ENCODE results near the gene ZSWIM7. TPM values are rescaled to one million over a fixed set of nuclear protein-coding genes. Genes with fewer than 3 reads are reported as not detected.
A peak's percentile ranks its signal among the peaks of the same experiment; 100 is the strongest.

ZSWIM7 gene
- total RNA-seq, 1 experiment from 2014 or later: 41.3 TPM

DNA sequence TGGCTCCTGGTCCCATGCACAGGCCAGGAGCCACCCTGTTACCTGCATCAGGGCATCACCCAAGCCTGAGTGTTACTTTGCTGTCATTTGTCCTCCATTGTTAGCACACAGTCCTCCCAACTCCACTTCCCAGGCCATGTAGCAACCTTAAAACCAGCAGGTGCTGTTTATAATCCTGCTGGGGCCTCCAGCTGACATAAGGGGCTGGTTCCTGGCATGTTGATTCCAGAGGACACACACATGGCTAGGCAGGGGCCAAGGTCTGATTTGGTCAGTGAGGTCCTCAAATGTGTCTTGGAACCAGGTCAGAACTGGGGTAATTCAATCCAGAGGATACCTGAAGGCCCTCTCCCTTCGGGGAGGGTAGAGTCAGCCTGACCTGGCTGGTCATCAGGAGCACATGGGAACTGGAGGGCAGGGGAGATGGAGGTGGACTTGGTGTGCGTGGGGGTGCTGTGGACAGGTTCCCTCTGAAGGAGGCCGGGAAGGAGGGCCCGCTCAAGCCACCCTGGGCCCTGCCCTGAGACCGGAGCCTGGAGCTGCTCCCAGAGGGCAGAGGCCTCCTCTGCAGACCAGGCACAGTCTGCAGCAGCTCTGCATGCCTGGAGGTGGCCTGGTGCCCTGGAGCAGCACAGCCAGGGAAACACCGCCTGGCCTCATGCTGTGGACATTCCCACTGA is 48.0 kb downstream of the ZSWIM7 start:
- H3K36me3 Mint-ChIP-seq: peaks cover 6% of the 10 kb centered on the region; the same call in 1 of the 2 replicates
- no peak overlapping the region for H3K4me3 Mint-ChIP-seq
- ChIA-PET CTCF (no interaction called here), POLR2A (no interaction called here)
- TF ChIP-seq TCF7 (CRISPR knock-in tag; IDR thresholded peaks at IDR 0.05; ENCODE audit: low read depth) (no peak), ATF1 (CRISPR knock-in tag; IDR thresholded peaks at IDR 0.05) (no peak), KAT7 (CRISPR knock-in tag; IDR thresholded peaks at IDR 0.05; ENCODE audit: borderline replicate concordance) (no peak)
- TF ChIP-seq, protein P1, sequence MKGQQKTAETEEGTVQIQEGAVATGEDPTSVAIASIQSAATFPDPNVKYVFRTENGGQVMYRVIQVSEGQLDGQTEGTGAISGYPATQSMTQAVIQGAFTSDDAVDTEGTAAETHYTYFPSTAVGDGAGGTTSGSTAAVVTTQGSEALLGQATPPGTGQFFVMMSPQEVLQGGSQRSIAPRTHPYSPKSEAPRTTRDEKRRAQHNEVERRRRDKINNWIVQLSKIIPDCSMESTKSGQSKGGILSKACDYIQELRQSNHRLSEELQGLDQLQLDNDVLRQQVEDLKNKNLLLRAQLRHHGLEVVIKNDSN (CRISPR knock-in tag; IDR thresholded peaks at IDR 0.05): no peak
- TF ChIP-seq, protein P2, sequence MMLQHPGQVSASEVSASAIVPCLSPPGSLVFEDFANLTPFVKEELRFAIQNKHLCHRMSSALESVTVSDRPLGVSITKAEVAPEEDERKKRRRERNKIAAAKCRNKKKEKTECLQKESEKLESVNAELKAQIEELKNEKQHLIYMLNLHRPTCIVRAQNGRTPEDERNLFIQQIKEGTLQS (CRISPR knock-in tag; conservative IDR thresholded peaks at IDR 0.05): no peak
- no peak overlapping the region for H3K27ac Mint-ChIP-seq
- H3K4me1 Mint-ChIP-seq: peaks cover 24% of the 10 kb centered on the region
- peaks cover 11% of the 10 kb centered on the region for H3K27me3 Mint-ChIP-seq (ENCODE audit: low read depth)
- H3K9me3 Mint-ChIP-seq: peaks cover 3% of the 10 kb centered on the region; the same call in 1 of the 2 replicates
- ATAC-seq (peak; percentile 16; the same call in 1 of the 2 replicates), DNase-seq (ENCODE audit: low spot score) (no peak)

DNA sequence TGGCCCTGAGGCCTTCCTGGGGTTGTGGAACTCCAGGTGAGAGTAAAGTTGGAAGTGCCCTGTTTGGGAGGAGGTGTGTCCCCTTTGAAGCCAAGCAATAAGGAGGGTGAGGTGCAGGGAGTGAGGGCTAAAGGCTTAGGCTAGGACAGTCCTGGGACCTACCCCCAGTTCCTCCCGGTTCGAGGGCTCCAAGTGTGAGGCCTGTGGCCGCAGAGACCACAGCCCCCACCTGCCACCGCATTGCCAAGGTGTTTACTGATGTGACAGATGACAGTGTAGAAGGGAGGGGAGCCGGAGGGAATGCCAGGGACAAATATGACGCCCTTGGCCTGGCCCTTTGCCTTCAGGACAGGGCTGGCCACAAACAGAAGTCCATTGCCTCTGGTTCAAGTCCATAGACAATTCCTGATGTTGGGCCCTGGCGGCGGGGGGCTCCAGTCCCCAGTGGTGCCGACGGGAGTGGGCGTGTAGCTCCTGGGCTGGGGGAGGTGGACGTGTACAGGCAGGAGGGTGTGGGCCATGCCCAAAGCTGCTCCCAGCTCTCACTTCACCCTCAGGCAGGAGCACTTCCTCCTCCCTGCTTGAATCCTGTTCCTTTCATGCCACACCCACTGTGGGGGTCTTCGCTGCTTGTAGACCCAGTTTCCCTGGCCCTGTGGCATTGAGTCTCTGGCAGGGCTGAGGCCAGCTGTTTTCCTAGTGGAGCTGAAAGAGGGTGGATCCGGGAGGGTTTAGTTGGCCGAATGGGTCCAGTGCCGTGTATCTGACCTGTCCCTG is 51.3 kb downstream of the ZSWIM7 start:
- H3K4me3 Mint-ChIP-seq: no peak overlapping the region
- H3K36me3 Mint-ChIP-seq: peaks cover 9% of the 10 kb centered on the region; the same call in 1 of the 2 replicates
- ChIA-PET CTCF (interaction anchor here (0.6 to 1.5 kb wide), 2 partner anchors 17 to 119 kb away, joined by 3 to 5 read pairs; no protein-coding TSS in a partner anchor), POLR2A (interaction anchor here (1.6 kb wide), 1 partner anchor 18 kb away, joined by 4 read pairs; no protein-coding TSS in a partner anchor)
- DNase-seq (ENCODE audit: low spot score) (no peak), ATAC-seq (no peak)
- no peak overlapping the region for H3K27ac Mint-ChIP-seq
- peaks cover 35% of the 10 kb centered on the region for H3K27me3 Mint-ChIP-seq (ENCODE audit: low read depth)
- no peaks in the 10 kb centered on the region for H3K9me3 Mint-ChIP-seq
- TF ChIP-seq, protein P2 (CRISPR knock-in tag; conservative IDR thresholded peaks at IDR 0.05): no peak
- TF ChIP-seq, protein P3, sequence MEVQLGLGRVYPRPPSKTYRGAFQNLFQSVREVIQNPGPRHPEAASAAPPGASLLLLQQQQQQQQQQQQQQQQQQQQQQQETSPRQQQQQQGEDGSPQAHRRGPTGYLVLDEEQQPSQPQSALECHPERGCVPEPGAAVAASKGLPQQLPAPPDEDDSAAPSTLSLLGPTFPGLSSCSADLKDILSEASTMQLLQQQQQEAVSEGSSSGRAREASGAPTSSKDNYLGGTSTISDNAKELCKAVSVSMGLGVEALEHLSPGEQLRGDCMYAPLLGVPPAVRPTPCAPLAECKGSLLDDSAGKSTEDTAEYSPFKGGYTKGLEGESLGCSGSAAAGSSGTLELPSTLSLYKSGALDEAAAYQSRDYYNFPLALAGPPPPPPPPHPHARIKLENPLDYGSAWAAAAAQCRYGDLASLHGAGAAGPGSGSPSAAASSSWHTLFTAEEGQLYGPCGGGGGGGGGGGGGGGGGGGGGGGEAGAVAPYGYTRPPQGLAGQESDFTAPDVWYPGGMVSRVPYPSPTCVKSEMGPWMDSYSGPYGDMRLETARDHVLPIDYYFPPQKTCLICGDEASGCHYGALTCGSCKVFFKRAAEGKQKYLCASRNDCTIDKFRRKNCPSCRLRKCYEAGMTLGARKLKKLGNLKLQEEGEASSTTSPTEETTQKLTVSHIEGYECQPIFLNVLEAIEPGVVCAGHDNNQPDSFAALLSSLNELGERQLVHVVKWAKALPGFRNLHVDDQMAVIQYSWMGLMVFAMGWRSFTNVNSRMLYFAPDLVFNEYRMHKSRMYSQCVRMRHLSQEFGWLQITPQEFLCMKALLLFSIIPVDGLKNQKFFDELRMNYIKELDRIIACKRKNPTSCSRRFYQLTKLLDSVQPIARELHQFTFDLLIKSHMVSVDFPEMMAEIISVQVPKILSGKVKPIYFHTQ (CRISPR knock-in tag; IDR thresholded peaks at IDR 0.05): no peak
- no peak for TF ChIP-seq ZBTB21 (CRISPR knock-in tag; IDR thresholded peaks at IDR 0.05; ENCODE audit: borderline replicate concordance)
- TF ChIP-seq SMAD4 (CRISPR knock-in tag; IDR thresholded peaks at IDR 0.05): no peak
- no peak for TF ChIP-seq HMGA2 (CRISPR knock-in tag; IDR thresholded peaks at IDR 0.05)
- no peak for TF ChIP-seq IRF2 (CRISPR knock-in tag; IDR thresholded peaks at IDR 0.05; ENCODE audit: borderline replicate concordance, low read depth)
- no peak for TF ChIP-seq CREB1 (CRISPR knock-in tag; IDR thresholded peaks at IDR 0.05)
- no peak for TF ChIP-seq ESRRA (CRISPR knock-in tag; IDR thresholded peaks at IDR 0.05; ENCODE audit: borderline replicate concordance)
- H3K4me1 Mint-ChIP-seq: peaks cover 27% of the 10 kb centered on the region

DNA sequence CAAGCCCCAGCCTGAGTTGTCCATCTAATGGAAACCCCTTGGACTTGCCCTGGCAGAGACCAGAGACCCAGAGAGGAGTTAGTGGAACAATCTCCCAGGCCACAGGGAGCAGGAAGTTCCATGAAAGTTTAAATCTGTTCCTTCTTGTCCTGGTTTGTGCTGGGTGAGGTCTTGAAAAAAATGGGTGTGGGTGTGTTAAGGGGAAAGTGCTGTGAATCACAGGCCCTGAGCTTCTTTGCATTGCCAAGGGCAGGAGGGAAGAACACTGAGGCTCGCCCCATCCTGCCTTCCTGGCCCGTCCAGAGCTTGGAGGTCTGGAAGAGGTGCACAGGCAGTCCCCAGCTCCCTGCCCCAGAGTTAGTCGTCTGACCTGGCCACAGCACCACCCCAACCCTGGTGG is 52.2 kb downstream of the ZSWIM7 start:
- Mint-ChIP-seq H3K27me3 (ENCODE audit: low read depth) (peaks cover 44% of the 10 kb centered on the region), H3K36me3 (peaks cover 9% of the 10 kb centered on the region; the same call in 1 of the 2 replicates), H3K9me3 (no peaks in the 10 kb centered on the region), H3K4me1 (peaks cover 31% of the 10 kb centered on the region), H3K27ac (no peak overlapping the region), H3K4me3 (no peak overlapping the region)
- POLR2A ChIA-PET: no interaction called here
- ATAC-seq (no peak), DNase-seq (ENCODE audit: low spot score) (no peak)
- CTCF ChIA-PET: interaction anchor here (1.5 kb wide), 1 partner anchor 118 kb away, joined by 5 read pairs; no protein-coding TSS in a partner anchor
- TF ChIP-seq, protein P4, sequence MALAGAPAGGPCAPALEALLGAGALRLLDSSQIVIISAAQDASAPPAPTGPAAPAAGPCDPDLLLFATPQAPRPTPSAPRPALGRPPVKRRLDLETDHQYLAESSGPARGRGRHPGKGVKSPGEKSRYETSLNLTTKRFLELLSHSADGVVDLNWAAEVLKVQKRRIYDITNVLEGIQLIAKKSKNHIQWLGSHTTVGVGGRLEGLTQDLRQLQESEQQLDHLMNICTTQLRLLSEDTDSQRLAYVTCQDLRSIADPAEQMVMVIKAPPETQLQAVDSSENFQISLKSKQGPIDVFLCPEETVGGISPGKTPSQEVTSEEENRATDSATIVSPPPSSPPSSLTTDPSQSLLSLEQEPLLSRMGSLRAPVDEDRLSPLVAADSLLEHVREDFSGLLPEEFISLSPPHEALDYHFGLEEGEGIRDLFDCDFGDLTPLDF (CRISPR knock-in tag; IDR thresholded peaks at IDR 0.05): no peak
- TF ChIP-seq SMAD3 (CRISPR knock-in tag; IDR thresholded peaks at IDR 0.05; ENCODE audit: borderline replicate concordance): no peak
- TF ChIP-seq, protein P5, sequence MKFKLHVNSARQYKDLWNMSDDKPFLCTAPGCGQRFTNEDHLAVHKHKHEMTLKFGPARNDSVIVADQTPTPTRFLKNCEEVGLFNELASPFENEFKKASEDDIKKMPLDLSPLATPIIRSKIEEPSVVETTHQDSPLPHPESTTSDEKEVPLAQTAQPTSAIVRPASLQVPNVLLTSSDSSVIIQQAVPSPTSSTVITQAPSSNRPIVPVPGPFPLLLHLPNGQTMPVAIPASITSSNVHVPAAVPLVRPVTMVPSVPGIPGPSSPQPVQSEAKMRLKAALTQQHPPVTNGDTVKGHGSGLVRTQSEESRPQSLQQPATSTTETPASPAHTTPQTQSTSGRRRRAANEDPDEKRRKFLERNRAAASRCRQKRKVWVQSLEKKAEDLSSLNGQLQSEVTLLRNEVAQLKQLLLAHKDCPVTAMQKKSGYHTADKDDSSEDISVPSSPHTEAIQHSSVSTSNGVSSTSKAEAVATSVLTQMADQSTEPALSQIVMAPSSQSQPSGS (CRISPR knock-in tag; IDR thresholded peaks at IDR 0.05; ENCODE audit: borderline replicate concordance, low read depth): no peak
- TF ChIP-seq, protein P6, sequence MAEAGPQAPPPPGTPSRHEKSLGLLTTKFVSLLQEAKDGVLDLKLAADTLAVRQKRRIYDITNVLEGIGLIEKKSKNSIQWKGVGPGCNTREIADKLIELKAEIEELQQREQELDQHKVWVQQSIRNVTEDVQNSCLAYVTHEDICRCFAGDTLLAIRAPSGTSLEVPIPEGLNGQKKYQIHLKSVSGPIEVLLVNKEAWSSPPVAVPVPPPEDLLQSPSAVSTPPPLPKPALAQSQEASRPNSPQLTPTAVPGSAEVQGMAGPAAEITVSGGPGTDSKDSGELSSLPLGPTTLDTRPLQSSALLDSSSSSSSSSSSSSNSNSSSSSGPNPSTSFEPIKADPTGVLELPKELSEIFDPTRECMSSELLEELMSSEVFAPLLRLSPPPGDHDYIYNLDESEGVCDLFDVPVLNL (CRISPR knock-in tag; IDR thresholded peaks at IDR 0.05; ENCODE audit: borderline replicate concordance, low read depth): no peak
- TF ChIP-seq ZNF671 (CRISPR knock-in tag; IDR thresholded peaks at IDR 0.05): no peak
- no peak for TF ChIP-seq ELF4 (CRISPR knock-in tag; IDR thresholded peaks at IDR 0.05; ENCODE audit: low read depth)
- TF ChIP-seq, protein P1 (CRISPR knock-in tag; IDR thresholded peaks at IDR 0.05): no peak

All from WTC11 (cell line).